GM12878 (cell line): ENCODE data around the gene IGFBP6.

Source experiments
- CTCF ChIP-seq, 3 experiments: IDR thresholded peaks in 2 of 3; conservative IDR thresholded peaks in 1 of 3; 2 replicates each; pipeline ENCODE4 v1.5.1; 2011; ENCODE audit warnings: low read depth in 3 of 3, low read length in 3 of 3, mild to moderate bottlenecking in 3 of 3, control low read depth in 2 of 3, moderate library complexity in 2 of 3, inconsistent platforms in 1 of 3, mixed read lengths in 1 of 3; ENCODE audit not compliant: control insufficient read depth in 2 of 3, insufficient read depth in 1 of 3; ENCODE audit errors: extremely low read depth in 1 of 3
- GABPA ChIP-seq: IDR thresholded peaks from 2 replicates; pipeline ENCODE4 v1.6.1; 2014; ENCODE audit warnings: antibody characterized with exemption, low read depth, mild to moderate bottlenecking, inconsistent platforms
- PKNOX1 ChIP-seq: fragments of 450-650 bp; IDR thresholded peaks from 2 replicates; pipeline ENCODE4 v1.6.1; 2016; ENCODE audit warnings: mild to moderate bottlenecking
- POLR2A ChIP-seq: IDR thresholded peaks from 2 replicates; pipeline ENCODE4 v1.6.1; 2011; ENCODE audit warnings: low read depth, mild to moderate bottlenecking, low read length
- POLR2AphosphoS5 ChIP-seq: IDR thresholded peaks from 2 replicates; pipeline ENCODE4 v1.6.1; 2011; ENCODE audit warnings: mild to moderate bottlenecking, low read length, inconsistent platforms
- SPI1 ChIP-seq: IDR thresholded peaks from 2 replicates; pipeline ENCODE4 v1.6.1; 2011; ENCODE audit warnings: low read depth, mild to moderate bottlenecking, low read length, moderate library complexity, borderline replicate concordance; ENCODE audit not compliant: insufficient read depth
- USF1 ChIP-seq: IDR thresholded peaks from 2 replicates; pipeline ENCODE4 v1.6.1; 2011; ENCODE audit warnings: borderline replicate concordance, low read depth, mild to moderate bottlenecking, moderate library complexity, mixed read lengths, low read length; ENCODE audit not compliant: insufficient read depth; ENCODE audit errors: extremely low read length
- USF2 ChIP-seq: IDR thresholded peaks from 2 replicates; pipeline ENCODE4 v1.6.1; 2011; ENCODE audit warnings: low read depth, low read length, improper control_type of control experiment, borderline replicate concordance
- ZBTB33 ChIP-seq: fragments of 450-650 bp; IDR thresholded peaks from 2 replicates; pipeline ENCODE4 v1.6.1; 2017; ENCODE audit warnings: mild to moderate bottlenecking
- ZNF274 ChIP-seq: IDR thresholded peaks from one replicate; pipeline ENCODE4 v1.8.0; 2011; ENCODE audit not compliant: insufficient read length, insufficient read depth
- ZZZ3 ChIP-seq: IDR thresholded peaks from 2 replicates; pipeline ENCODE4 v1.6.1; 2011; ENCODE audit warnings: low read depth; ENCODE audit not compliant: control insufficient read depth, insufficient read length

- TF ChIP-seq PKNOX1 (no peak), GABPA (no peak), SPI1 (no peak), CTCF (IDR thresholded peaks at IDR 0.05 in 2 of 3, conservative IDR thresholded peaks at IDR 0.05 in 1 of 3; ENCODE audit: control insufficient read depth in 2 of 3, extremely low read depth in 1 of 3, insufficient read depth in 1 of 3, low read depth in 3 of 3, low read length in 3 of 3) (no peak), USF2 (no peak), USF1 (no peak), ZZZ3 (no peak), ZBTB33 (no peak), POLR2AphosphoS5 (no peak), ZNF274 (no peak), POLR2A (no peak)
Measured at GRCh38 chr12:53133722-53134121, 36.3 kb downstream of the IGFBP6 start.
